Lower leg skin (tissue), 4 donors: ENCODE data around the gene HOXA1. TPM values are rescaled to one million over a fixed set of nuclear protein-coding genes. Genes with fewer than 3 reads are reported as not detected.

Experiments used
- DNase-seq, 2 donors: peaks; one replicate each; pipeline ENCODE4 v3.0.0-alpha.2; 2019; ENCODE audit warnings: low spot score in 2 of 2
- H3K4me3 ChIP-seq: fragments of 200-600 bp; sonication (generic); 2 replicates; pipeline ENCODE4 v1.5.1; 2017; ENCODE audit warnings: mild to moderate bottlenecking, low read depth; ENCODE audit not compliant: poor library complexity, severe bottlenecking
- POLR2A ChIP-seq, 2 donors: fragments of 450-650 bp; IDR thresholded peaks; one replicate each; pipeline ENCODE4 v1.6.1; 2016 to 2017; ENCODE audit warnings: antibody characterized with exemption in 2 of 2, mild to moderate bottlenecking in 1 of 2, moderate library complexity in 1 of 2
- WGBS, 2 donors: methylation state at CpG; one replicate each; pipeline ENCODE4 v1.1.5; 2018; 5-methylcytosine and 5-hydroxymethylcytosine counted together
- intact Hi-C: fragments of 100-400 bp; cut with DNase I; formaldehyde crosslinking; loops from one replicate; pipeline ENCODE4 v1.15.0; 2023; ENCODE audit warnings: low total_unique reads
- total RNA-seq, 4 donors: library from RNA; depleted of rRNA; stranded (reverse); fragments of >200 nt; gene quantifications; one replicate each; pipeline ENCODE4 v1.1.0, GENCODE V29; 2016
- TF ChIP-seq, protein P1 (sequence below), 3 donors: fragments of 450-650 bp; IDR thresholded peaks; one replicate each; pipeline ENCODE4 v1.5.1; 2016; ENCODE audit warnings: antibody characterized with exemption in 3 of 3, mild to moderate bottlenecking in 3 of 3, moderate library complexity in 2 of 3

HOXA1 gene
- total RNA-seq, 4 donors from 2014 or later: 0.63 to 3.2 (median 1.9) TPM

DNA sequence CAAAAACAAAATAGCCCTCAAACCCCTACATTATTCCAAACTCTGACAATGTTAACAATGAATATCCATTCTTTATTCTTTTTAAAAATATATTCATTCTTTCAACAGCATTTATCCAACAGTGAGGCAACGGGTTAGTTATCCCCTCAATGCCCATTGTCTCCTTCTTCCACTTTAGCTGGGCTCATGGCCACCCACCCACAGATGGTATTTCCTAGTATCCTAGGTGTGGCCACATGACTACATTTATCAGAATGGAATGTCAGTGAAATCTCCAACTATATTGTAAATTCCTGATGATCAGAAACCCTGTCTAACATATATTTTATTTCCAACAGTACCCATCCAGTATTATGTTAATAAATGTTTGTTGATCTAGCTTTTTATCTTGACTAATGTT lies 13.6 kb downstream of the HOXA1 start:
- H3K4me3 ChIP-seq: no peak overlapping the region
- intact Hi-C loops: no loop called here
- TF ChIP-seq POLR2A (IDR thresholded peaks at IDR 0.05): no peak
- TF ChIP-seq, protein P1, sequence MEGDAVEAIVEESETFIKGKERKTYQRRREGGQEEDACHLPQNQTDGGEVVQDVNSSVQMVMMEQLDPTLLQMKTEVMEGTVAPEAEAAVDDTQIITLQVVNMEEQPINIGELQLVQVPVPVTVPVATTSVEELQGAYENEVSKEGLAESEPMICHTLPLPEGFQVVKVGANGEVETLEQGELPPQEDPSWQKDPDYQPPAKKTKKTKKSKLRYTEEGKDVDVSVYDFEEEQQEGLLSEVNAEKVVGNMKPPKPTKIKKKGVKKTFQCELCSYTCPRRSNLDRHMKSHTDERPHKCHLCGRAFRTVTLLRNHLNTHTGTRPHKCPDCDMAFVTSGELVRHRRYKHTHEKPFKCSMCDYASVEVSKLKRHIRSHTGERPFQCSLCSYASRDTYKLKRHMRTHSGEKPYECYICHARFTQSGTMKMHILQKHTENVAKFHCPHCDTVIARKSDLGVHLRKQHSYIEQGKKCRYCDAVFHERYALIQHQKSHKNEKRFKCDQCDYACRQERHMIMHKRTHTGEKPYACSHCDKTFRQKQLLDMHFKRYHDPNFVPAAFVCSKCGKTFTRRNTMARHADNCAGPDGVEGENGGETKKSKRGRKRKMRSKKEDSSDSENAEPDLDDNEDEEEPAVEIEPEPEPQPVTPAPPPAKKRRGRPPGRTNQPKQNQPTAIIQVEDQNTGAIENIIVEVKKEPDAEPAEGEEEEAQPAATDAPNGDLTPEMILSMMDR (IDR thresholded peaks at IDR 0.05): no peak
- 78 to 86% methylated on average over 1 of the region's 1 CpG for WGBS, 2 donors
- no peak for DNase-seq

DNA sequence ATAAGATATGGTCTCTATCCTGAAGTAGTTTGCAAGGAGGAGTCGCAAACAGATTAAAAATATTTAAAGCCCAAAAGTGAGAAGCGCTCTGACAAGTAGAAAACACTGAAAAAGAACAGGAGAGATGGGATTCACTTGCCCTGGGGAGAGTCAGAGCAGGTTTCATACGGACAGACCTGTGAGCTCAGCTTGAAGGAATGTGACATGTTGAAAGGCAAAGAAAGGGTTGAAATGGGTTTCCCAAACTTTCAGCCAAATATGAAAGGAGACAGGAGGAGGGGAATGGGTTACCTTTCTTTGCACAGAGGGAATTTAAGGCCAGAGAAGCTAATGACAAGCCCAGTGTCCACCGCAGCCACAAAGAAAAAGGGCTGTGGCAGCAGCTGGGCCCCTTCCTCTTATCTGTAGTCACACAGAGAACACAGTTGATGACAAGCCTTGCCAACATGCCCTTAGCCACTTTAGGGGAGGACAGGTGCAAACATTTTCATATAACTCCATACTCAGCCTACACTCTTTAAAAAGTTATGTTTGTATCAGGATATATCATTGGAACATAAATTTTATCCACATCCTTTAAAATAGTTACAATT lies 14.9 kb downstream of the HOXA1 start:
- DNase-seq: no peak
- H3K4me3 ChIP-seq: no peak overlapping the region
- 57 to 58% methylated on average over 4 of the region's 4 CpGs for WGBS, 2 donors
- TF ChIP-seq, protein P1 (IDR thresholded peaks at IDR 0.05): no peak
- TF ChIP-seq POLR2A (IDR thresholded peaks at IDR 0.05): no peak
- intact Hi-C loops: no loop called here

DNA sequence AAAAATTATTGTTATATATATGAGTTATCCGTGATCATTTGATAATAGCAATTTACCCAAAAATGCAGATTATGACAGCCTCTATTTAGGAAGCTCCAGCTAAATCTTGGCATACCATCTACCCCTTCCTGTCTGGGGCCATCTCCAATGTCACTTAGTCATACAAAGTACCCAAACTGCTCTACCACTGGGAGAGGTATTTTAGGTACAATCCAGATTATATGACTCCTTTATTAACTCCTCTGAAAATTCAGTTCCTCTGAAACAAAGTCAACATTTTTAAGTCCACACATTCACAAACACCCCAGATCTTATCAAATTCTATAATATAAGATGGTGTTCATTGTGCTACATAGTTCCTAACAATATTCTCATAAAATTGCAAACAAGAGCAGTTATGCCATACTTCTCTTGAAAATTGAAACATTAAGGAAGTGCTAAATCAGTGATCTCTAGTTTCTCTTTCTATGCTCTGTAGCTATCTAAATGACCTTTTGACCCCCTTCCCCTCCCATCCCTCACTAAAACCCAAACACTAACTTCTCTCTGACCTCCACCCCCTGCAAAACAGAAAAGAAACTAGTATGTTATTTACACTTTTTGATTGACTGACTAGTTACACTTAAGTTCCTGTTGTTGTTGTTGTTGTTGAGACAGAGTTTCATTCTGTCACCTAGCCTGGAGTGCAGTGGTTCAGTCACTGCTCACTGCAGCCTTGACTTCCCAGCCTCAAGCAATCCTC lies 16.4 kb downstream of the HOXA1 start:
- H3K4me3 ChIP-seq: no peak overlapping the region

DNA sequence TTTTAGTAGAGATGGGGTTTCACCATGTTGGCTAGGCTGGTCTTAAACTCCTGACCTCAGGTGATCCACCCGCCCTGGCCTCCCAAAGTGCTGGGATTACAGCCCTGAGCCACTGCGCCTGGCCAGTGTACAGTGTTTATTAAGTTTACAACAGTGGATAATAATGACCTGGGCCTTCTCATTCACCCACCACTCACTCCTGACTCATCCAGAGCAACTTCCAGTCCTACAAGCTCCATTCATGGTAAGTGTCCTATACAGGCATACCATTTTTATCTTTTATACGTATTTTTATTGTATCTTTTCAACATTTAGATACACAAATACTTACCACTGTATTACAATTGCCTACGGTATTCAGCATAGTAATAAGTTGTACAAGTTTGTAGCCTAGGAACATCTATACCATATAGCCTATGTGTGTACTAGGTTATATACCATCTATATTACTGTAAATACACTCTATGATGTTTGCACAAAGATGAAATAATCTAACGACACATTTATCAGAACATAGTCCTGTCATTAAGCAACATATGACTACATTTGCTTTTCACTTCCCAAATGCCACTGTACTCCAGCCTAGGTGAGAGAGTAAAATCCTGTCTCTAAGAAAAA lies 17.1 kb downstream of the HOXA1 start:
- 97 to 98% methylated on average over 5 of the region's 5 CpGs for WGBS, 2 donors

More for the DNA sequence above, 16.4 kb downstream of the HOXA1 start:
- intact Hi-C loops: no loop called here
- no peak for TF ChIP-seq POLR2A (IDR thresholded peaks at IDR 0.05)
- TF ChIP-seq, protein P1 (IDR thresholded peaks at IDR 0.05): no peak
- WGBS, 2 donors: 93 to 94% methylated on average over 1 of the region's 1 CpG
- DNase-seq: no peak

DNA sequence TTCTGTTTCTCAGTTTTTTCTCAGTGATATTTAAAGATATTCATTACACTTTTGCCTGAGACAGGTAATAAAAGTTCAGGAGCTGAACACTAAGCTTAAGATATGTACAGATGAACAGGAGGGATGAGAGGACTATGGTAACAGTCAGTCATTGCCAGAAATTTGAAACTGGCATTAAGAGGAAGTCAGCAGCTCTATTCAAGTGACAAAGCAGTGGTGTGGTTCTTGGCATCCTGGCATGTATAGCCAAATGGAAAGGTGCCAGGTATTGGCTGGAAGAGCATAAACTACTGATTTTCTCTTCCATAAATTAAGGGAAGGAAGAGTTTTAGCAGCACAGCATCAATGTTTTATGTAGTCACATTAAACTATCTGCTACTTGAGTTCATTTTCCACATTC lies 22.7 kb downstream of the HOXA1 start:
- TF ChIP-seq, protein P1 (IDR thresholded peaks at IDR 0.05): no peak
- TF ChIP-seq POLR2A (IDR thresholded peaks at IDR 0.05): no peak

More for the DNA sequence above, 17.1 kb downstream of the HOXA1 start:
- TF ChIP-seq, protein P1 (IDR thresholded peaks at IDR 0.05): no peak
- no peak for TF ChIP-seq POLR2A (IDR thresholded peaks at IDR 0.05)
- intact Hi-C loops: no loop called here
- no peak overlapping the region for H3K4me3 ChIP-seq
- no peak for DNase-seq

More for the DNA sequence above, 22.7 kb downstream of the HOXA1 start:
- intact Hi-C loops: no loop called here
- DNase-seq: no peak
- no peak overlapping the region for H3K4me3 ChIP-seq
